Kidney tubule cell (primary cell): ENCODE data around the gene AIG1.
"Not testable (repeated sequence)": the region's sequence is repeated elsewhere in the genome, so short reads cannot be mapped to it uniquely, and the experiment has no call there.

Experiments used
- DNase-seq: peaks from one replicate; pipeline ENCODE4 v3.0.0-alpha.2; 2018; ENCODE audit warnings: low spot score

AIG1 gene, protein sequence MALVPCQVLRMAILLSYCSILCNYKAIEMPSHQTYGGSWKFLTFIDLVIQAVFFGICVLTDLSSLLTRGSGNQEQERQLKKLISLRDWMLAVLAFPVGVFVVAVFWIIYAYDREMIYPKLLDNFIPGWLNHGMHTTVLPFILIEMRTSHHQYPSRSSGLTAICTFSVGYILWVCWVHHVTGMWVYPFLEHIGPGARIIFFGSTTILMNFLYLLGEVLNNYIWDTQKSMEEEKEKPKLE

DNA sequence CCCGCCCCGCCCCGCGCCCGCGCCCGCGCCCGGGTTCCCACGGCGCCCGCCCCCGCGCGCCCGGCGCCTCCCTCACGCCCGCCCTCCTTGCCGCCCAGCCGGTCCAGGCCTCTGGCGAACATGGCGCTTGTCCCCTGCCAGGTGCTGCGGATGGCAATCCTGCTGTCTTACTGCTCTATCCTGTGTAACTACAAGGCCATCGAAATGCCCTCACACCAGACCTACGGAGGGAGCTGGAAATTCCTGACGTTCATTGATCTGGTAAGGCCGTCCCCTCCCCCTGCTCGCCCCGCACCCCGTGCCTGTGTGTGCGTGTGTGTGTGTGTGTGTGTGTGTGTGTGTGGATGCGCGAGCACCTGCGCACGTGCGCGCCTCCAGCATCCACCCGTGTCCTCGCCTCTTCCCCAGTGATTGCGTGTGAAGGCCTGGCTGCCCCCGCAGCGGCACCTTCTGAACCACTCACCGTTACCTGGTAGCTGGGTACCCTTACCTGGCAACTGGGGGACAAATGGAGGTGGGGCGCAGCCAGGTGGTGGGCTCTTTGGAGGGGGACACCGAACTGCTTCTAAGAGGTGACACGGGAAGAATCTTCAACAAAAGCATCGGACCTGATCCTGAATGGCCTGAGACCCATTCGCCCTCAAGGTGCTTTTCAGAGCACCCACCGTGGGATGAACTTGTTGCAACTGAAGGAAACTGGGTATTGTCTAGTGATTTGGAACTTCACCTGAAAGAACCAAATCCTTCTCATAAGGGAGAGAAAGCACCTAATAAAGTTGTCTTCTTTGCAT lies at the start of gene AIG1:
TSS of gene AIG1 (plus strand) at position 84 of the 791 bp plus-strand sequence. CDS start at position 121, 37 bp downstream.
- DNase-seq = no peak

DNA sequence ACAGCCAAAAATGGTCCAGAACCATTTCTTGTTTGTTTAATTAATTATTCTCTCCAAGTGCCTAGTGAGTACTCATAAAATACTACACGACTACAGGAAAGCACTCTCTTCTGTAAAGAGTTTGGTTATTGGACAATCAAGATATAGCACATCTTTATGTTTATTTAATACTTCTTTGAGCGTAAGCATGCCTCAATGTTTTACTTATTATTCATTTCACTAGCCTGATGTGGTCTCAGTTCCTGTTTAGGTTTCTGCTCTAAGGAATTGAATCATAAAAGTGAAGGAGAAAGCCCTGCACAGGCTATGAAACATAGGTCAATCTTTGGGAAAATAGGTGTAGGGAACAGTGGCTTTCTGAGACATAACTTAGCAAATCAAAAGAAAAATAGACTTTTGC lies 45.9 kb upstream of the AIG1 start:
- no peak for DNase-seq

DNA sequence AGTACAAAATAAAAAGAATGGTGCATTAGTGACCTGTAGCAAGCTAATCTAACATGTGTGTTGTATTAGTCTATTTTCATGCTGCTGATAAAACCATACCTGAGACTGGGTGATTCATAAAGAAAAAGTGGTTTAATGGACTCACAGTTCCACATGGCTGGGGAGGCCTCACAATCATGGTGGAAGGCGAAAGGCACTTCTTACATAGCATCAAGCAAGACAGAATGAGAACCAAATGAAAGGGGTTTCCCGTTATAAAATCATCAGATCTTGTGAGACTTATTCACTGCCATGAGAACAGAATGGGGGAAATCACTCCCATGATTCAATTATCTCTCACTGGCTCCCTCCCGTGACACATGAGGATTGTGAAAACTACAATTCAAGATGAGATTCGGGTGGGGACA lies 45.4 kb upstream of the AIG1 start:
- peak; percentile 11 for DNase-seq

DNA sequence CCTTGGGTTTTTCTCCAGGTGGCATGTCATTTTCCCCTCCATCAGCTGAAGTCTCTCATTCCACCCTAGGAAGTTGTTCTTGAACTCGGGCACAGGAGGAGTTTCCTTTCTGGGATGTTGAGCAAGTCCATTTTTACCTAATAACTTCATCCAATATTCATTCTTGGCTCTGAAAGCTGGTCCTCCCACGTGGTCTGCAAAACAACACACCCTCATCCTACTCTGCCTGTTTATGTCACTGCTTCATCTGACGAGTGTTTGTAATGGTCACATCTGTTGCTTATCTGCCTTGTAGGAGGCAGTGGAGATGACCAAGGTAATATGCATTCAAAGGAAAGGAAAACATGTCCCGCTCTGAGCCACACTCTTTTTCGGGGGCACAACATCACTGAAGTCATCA lies 41.7 kb upstream of the AIG1 start:
- DNase-seq = no peak

DNA sequence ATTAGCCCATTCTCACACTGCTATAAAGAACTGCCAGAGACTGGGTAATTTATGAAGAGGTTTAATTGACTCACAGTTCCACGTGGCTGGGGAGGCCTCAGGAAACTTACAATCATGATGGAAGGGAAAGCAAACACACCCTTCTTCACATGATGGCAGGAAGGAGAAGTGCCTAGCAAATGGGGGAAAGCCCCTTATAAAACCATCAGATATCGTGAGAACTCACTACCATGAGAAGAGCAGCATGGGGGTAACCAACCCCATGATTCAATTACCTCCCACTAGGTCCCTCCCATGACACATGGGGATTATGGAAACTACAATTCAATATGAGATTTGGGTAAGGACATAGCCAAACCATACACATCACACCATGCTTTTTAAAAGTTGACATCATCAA lies 39.8 kb upstream of the AIG1 start:
- DNase-seq = not testable (repeated sequence)

DNA sequence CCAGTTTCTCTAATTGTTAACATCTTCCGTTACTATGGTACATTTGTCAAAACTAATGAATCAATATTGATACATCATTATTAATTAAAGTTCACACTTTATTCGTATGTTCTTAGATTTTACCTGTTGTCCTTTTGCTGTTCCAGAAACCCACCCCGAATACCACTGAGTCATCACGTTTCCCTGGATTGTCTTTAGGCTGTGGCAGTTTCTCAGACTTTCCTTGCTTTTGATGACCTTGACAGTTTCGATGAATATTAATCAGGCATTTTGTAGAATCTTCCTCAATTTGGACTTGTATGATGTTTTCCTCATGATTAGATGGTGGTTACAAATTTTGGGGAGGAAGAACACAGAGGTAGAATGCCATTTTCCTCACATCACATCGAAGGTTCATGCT lies 39.1 kb upstream of the AIG1 start:
- DNase-seq = no peak

DNA sequence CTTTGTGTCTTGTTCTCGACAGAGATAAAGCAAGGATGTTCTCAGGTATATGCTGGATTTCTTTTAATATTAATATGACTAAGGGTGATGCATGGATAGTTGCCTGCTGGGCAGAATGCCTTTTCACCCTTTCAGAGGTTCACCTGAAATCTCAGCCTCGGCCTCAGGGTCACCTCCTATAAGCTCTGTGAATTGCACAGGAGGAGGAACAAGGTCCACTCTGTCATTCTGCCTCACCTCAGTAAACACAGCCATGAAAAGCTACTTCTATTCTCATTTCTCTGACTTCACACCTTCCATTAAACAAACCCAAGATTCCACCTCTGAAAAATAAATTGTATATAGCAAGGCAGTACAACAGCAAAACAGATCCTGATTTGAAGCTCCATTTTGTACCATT lies 38.1 kb upstream of the AIG1 start:
- no peak for DNase-seq

DNA sequence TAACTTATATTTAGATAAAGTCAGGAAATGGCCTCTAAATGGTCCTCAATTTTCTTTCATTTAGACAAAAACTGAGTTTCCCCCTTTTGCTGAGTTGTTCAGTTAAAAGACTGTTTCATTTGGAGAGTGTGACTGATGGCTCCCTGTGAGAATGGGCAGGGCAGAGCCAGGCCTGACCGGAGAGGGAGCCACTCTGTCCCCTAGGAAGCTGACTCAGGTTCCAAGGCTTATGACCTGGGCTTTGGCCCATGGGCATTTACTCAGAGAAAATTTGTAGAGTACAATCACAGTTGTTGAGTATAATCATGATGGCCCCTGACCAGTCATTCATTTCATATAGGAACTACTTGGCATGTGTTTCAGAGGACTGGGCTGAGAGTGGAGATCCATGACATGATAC lies 37.0 kb upstream of the AIG1 start:
- DNase-seq = no peak

DNA sequence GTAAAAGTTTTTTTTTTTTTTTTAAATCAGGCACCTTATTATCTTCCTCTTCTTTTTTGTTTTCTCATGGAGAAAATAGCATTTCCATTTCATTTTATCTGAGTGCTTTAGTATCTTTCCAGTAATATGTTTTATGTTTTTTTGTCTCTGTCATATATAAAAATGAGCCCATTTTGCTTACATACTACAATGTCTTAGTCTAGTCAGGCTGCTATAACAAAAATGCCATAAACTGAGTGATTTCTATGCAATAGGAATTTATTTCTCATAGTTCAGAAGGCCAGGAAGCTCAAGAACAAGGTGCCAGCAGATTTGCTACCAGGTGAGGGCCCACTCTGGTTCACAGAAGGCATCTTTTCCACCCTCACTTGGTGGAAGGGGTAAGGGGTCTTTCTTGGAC lies 35.7 kb upstream of the AIG1 start:
- DNase-seq = no peak

DNA sequence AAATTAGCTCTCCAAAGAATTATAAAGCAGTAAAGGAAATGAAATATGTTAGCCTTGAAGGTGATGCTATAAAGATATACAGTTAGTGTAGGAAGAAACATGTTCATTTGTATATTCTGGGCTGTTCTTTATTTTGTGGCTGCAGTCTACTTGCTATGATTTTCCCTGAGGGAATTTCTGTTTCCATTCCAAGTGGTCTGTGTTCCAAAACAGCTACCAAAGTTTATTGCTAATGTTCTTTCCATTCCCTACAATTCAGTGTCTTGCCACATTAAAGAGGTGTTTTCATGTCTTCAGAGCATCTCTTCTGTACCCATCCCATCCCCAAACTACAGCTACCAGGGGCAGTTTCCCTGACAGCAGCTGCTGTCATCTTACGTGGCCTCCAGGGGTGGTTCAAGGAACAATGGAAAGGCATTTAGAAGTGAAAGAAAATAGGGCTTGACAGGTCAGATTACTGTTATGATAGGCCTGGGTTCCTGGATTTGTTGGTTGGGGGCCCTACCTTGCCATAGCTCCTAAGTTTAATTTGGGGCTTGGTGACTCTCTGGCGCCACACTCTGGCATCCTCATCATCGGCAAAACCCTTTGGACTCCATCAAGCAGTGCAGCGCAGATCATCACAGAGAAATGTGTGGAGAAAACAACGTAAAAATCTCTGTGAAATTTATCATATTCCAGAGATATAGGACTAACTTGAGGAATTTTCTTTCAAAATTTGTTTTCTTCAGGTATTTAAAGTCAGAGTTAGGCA lies 33.8 kb upstream of the AIG1 start:
- peak; percentile 26 for DNase-seq

DNA sequence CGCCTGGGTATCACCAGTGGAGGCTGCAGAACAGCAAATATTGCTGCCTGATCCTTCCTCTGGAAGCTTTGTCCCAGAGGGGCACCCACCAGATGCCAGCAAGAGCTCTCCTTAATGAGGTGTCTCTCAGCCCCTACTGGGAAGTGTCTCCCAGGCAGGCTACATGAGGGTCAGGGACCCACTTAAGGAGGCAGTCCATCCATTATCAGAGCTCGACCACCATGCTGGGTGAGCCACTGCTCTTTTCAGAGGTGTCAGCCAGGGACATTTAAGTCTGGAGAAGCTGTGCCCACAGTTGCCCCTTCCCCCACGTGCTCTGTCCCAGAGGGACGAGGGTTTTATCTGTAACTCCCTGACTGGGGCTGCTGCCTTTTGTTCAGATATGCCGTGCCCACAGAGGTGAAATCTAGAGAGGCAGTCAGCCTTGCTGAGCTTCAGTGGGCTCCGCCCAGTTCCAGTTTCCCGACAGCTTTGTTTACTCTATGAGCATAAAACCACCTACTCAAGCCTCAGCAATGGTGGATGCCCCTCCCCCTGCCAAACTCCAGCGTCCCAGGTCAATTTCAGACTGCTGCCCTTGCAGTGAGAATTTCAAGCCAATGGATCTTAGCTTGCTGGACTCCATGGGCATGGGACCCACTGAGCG lies 25.9 kb upstream of the AIG1 start:
- no peak for DNase-seq

DNA sequence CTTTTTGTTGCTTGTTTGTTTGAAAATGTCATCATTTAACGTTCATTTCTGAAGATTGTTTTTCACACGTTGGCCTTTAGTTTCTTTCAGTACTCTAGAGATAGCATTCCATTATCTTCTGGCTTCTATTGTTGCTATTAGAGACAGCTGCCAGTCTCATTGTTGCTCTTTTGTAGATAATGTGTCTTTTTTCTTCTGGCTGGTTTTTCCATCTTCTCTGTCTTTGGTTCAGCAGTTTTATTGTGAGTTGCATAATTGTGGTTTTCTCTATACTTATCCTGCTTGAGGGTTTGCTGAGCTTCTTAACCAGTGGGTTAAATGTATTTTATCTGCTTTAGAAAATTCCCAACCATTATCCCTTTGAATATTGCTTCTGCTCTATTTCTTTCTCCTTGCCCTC lies 23.2 kb upstream of the AIG1 start:
- DNase-seq = peak; percentile 32

DNA sequence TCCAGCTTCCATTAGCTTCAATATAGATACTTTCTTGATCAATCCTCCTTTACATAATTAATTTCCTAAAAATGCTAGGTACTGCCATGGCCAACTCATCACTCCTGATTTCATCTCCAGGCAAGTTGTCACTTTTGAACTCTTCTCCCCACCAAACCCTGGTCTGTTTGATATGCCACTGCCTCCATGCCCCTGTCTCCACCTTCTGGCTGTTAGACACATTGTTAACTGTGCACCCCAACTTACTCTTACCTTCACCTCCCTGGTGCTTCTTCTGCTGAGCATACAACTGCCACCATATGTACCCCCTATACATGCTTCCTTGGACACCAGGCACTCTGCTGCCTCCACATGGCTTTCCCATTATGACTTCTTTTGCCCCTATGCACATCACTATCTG lies 21.9 kb upstream of the AIG1 start:
- no peak for DNase-seq

DNA sequence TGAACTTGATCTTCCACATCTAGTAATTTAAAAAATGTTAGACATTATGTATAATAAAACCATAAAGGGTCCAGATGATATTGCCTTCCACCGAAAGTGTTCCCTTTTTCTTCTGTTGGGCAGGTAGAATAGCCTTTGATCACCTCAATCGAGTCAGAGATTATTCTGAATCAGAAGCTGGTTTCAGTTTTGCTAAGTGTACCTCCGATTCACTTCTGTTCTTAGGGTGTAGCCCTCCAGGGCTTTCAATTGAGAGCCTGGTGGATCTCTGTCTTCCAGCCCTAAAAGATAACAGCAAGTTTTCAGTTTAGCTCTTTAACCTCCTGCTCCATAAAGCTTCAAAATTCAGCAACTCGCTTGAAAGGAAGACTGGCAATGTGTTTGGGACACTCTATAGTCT lies 21.1 kb upstream of the AIG1 start:
- no peak for DNase-seq

DNA sequence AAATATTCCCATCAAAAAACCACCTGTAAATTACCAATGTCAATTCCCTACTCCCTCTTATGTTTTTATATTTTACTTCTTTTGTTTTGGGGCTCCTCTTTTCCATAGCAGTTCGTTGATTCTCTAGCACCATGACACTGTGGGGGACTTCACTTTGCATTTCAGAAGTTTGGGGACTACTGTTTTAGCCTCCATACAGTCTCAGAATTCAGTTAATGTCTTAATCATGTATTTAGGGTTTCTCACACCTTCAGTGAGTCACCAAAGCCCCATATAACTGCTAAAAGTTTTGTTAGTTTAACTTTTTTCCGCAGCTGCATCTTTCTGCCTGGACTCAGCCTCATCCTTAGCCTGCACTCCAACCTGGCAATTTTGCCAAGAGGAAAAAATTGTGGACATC lies 20.7 kb upstream of the AIG1 start:
- no peak for DNase-seq

DNA sequence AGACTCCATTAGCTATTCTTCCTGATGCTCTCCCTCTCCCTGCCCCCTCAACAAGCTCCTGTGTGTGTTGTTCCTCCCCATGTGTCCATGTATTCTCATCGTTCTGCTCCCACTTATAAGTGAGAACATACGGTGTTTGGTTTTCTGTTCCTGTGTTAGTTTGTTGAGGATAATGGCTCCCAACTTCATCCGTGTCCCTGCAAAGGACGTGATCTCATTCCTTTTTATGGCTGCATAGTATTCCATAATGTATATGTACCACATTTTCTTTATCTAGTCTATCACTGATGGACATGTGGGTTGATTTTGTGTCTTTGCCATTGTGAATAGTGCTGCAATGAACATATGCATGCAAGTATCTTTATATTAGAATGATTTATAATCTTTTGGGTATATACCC lies 16.3 kb upstream of the AIG1 start:
- not testable (repeated sequence) for DNase-seq

DNA sequence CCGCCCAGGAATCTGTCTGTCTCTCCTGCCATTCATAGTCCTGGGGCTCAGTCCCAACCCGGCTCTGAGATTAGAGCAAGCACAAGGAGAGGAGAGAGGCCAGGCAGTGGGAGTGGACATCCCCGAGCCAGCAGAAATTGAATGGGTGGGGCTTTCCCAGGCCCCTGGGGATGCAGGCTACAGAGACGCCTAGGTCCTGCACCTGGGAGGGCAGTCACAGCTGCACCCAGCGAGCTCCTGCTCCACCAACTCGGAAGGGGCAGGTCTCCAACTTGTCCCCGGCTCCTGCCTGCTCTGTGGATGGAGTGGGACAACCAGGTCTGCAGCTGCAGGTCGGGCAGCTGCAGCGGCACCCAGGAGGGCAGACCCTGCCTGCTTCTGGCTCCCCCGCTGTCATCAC lies 11.1 kb upstream of the AIG1 start:
- no peak for DNase-seq

DNA sequence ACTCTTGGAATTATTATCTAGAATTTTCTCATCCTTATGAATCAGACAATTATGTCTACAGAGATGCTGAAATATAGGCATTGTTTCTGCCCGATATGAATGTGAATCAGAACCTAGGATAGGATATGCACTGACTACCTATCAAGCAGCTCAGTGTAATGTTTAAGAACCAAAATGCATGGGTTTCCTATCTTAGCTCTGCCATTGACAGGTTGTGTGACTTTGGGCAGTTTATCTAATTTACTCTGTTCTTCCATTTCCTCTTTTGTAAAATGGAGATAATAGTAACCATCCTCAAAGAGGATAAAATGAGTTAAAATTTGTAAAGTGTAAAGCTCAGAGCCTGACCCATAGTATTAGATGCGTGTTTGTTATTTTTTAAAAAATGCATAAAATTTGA lies 10.2 kb upstream of the AIG1 start:
- DNase-seq = no peak

DNA sequence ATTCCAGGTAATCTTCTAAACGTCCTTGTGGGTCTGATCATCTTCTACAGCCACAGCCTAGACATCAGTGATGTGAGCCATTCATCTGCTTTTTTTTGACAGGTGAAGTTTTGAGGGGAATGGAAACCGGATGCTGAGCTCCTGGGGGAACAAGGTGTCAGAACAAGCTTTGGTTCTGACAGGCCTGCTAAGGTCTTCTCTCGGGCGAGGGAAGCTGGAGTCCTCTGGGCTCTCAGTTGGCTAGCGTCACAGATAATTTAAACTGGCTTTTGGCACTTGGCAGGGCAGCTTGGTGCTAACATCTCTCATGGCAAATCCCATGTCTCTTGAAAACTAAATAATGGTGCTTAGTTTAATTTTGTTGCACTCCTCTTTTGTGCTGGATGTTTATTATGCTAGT lies 8.4 kb upstream of the AIG1 start:
- no peak for DNase-seq

DNA sequence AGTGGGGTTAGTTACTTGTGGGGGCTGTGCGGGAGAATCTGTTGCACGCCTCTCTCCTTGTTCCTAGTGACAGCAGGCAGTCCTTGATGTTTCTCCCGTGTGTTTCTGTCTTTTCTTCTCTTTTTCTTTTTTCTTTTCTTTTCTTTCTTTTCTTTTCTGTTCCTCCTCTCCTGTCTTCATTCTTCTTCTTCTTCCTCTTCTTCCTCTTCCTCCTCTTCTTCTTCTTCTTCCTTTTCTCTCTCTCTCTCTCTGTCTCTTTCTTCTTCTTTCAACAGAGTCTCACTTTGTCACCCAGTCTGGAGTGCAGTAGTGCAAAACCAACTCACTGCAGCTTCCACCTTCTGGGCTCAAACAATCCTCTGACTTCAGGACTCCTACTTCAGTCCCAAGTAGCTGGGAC lies 6.8 kb upstream of the AIG1 start:
- no peak for DNase-seq

DNA sequence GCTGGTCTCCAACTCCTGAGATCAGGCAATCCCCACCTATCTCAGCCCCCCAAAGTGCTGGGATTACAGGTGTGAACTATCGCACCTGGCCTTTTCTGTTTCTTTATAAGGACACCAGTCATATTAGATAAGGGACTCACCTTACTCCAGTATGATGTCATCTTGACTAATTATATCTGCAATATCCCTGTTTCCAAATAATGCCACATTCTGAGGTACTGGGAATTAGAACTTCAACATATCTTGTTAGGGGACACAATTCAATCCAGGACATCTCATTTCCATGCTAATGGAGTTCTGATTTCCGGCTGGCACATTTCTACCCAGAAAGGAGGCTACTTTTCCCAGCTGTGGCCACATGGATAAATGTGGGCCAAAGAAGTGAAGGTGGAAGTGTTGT lies 6.4 kb upstream of the AIG1 start:
- no peak for DNase-seq

DNA sequence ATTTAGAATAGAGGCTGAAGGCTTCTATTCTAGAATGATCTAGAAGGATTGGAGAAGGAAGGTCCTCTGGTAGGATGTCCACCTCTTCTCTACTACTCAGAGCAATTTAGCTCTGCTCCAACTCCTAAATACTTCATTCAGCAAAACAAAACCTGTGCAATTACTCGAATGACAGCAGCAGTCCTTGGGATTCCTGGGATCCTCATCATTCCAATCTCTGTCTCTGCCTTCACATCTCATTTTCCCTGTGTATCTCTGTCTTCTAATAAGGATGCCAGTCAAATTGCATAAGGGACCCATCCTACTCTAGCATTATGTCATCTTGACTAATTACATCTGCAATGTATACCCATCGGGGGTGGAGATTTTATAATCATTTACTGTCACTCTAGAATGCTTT lies 5.5 kb upstream of the AIG1 start:
- no peak for DNase-seq

DNA sequence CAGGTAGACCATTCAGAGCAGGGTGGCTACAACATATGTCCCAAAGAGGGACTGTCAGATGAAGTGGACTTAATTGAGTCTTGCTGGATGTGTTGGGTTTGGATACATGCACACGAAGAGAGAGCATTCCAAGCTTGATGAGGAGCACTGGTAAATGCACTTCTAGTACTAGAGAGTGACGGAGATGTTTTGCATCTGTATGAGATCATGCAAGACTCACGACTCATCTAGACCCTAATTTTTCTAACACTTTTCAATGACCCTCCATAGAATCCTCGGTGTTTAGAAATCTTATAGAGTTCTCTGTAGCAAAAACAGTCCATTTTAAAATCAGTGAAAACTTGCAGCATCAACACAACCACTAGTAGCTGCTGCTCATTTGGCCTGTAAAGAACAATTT lies 4.8 kb upstream of the AIG1 start:
- no peak for DNase-seq
